Neural cell (in vitro differentiated cells): Measurements from ENCODE around the gene RNF227. TPM values are rescaled to one million over a fixed set of nuclear protein-coding genes. Genes with fewer than 3 reads are reported as not detected.
"Not testable (repeated sequence)": the region's sequence is repeated elsewhere in the genome, so short reads cannot be mapped to it uniquely, and the experiment has no call there.

ENCODE experiments used
- H2AFZ ChIP-seq: fragments of 200-600, 300-800 bp; sonication (generic), shearing (Covaris generic); 2 replicates; pipeline ENCODE4 v1.6.0; 2014; ENCODE audit warnings: low read depth, mild to moderate bottlenecking, antibody characterized with exemption, low read length, moderate library complexity
- H3F3A ChIP-seq: fragments of 200-600 bp; shearing (Covaris generic); 2 replicates; pipeline ENCODE4 v1.6.1; 2016; ENCODE audit warnings: mild to moderate bottlenecking, moderate library complexity, mixed read lengths, antibody characterized with exemption, low read length; ENCODE audit not compliant: insufficient read depth, poor library complexity, severe bottlenecking
- H3K27ac ChIP-seq: fragments of 200-600, 300-800 bp; sonication (generic), shearing (Covaris generic); 2 replicates; pipeline ENCODE4 v1.5.1; 2014; ENCODE audit warnings: mild to moderate bottlenecking, low read length, moderate library complexity
- H3K27me3 ChIP-seq: fragments of 300-800, 200-600 bp; sonication (generic), shearing (Covaris generic); 2 replicates; pipeline ENCODE4 v1.6.0; 2014; ENCODE audit warnings: mild to moderate bottlenecking, low read depth, low read length, moderate library complexity; ENCODE audit not compliant: insufficient read depth
- H3K36me3 ChIP-seq: fragments of 300-800, 200-600 bp; sonication (generic), shearing (Covaris generic); 2 replicates; pipeline ENCODE4 v1.5.1; 2014; ENCODE audit warnings: mild to moderate bottlenecking, antibody characterized with exemption, low read length, moderate library complexity; ENCODE audit not compliant: insufficient read depth
- H3K4me2 ChIP-seq: fragments of 300-800, 200-600 bp; sonication (generic), shearing (Covaris generic); 2 replicates; pipeline ENCODE4 v1.6.0; 2014; ENCODE audit warnings: mild to moderate bottlenecking, low read length
- H3K4me3 ChIP-seq: fragments of 300-800, 200-600 bp; sonication (generic), shearing (Covaris generic); 2 replicates; pipeline ENCODE4 v1.5.1; 2014; ENCODE audit warnings: mild to moderate bottlenecking, low read length, moderate library complexity
- H3K79me2 ChIP-seq: fragments of 200-600 bp; shearing (Covaris generic); replicated peaks from 2 replicates; pipeline ENCODE4 v1.6.0; 2014; ENCODE audit warnings: mild to moderate bottlenecking, low read length, moderate library complexity; ENCODE audit not compliant: insufficient read depth
- H3K9ac ChIP-seq: fragments of 300-800, 200-600 bp; sonication (generic), shearing (Covaris generic); 2 replicates; pipeline ENCODE4 v1.6.1; 2016; ENCODE audit warnings: mild to moderate bottlenecking, low read length, mixed read lengths
- H3K9me2 ChIP-seq: fragments of 200-600 bp; shearing (Covaris generic); 2 replicates; pipeline ENCODE4 v1.6.1; 2016; ENCODE audit warnings: mild to moderate bottlenecking, low read length, mixed read lengths; ENCODE audit not compliant: insufficient read depth
- H3K9me3 ChIP-seq: fragments of 200-600, 300-800 bp; sonication (generic), shearing (Covaris generic); 2 replicates; pipeline ENCODE4 v1.6.1; 2016; ENCODE audit warnings: mild to moderate bottlenecking, mixed run types, low read length, moderate library complexity, mixed read lengths
- H4K20me1 ChIP-seq: fragments of 200-600 bp; shearing (Covaris generic); 2 replicates; pipeline ENCODE4 v1.6.1; 2016; ENCODE audit warnings: mild to moderate bottlenecking, mixed run types; ENCODE audit not compliant: insufficient read depth
- CTCF ChIP-seq: fragments of 450-650 bp; IDR thresholded peaks from 2 replicates; pipeline ENCODE4 v1.5.1; 2014; ENCODE audit warnings: antibody characterized with exemption, mild to moderate bottlenecking, moderate library complexity; ENCODE audit not compliant: poor library complexity, severe bottlenecking
- EP300 ChIP-seq: fragments of 450-650 bp; conservative IDR thresholded peaks from 2 replicates; pipeline ENCODE4 v1.6.1; 2014; ENCODE audit warnings: antibody characterized with exemption, mild to moderate bottlenecking, moderate library complexity; ENCODE audit not compliant: poor library complexity, severe bottlenecking
- EZH2 ChIP-seq: fragments of 200-600, 300-800 bp; shearing (Covaris generic), sonication (generic); IDR thresholded peaks from 2 replicates; pipeline ENCODE4 v1.6.1; 2014; ENCODE audit warnings: antibody characterized with exemption, low read length, borderline replicate concordance, mild to moderate bottlenecking; ENCODE audit not compliant: insufficient read depth, poor library complexity, severe bottlenecking
- MXI1 ChIP-seq: fragments of 450-650 bp; conservative IDR thresholded peaks from 2 replicates; pipeline ENCODE4 v1.6.1; 2014; ENCODE audit warnings: antibody characterized with exemption, mild to moderate bottlenecking; ENCODE audit not compliant: poor library complexity, severe bottlenecking
- POLR2AphosphoS5 ChIP-seq: IDR thresholded peaks from 2 replicates; pipeline ENCODE4 v1.6.1; 2012
- RAD21 ChIP-seq: fragments of 450-650 bp; conservative IDR thresholded peaks from 2 replicates; pipeline ENCODE4 v1.6.1; 2014; ENCODE audit warnings: antibody characterized with exemption, mild to moderate bottlenecking, moderate library complexity
- SMC3 ChIP-seq: fragments of 450-650 bp; conservative IDR thresholded peaks from 2 replicates; pipeline ENCODE4 v1.6.1; 2014; ENCODE audit warnings: antibody characterized with exemption, mild to moderate bottlenecking, moderate library complexity; ENCODE audit not compliant: poor library complexity
- TAF1 ChIP-seq: IDR thresholded peaks from 2 replicates; pipeline ENCODE4 v1.6.1; 2012; ENCODE audit warnings: low read depth
- polyA plus RNA-seq: library from polyadenylated mRNA; depleted of rRNA; stranded (reverse); fragments of >200 nt; gene quantifications from 2 replicates; pipeline ENCODE4 v1.2.3, GENCODE V29; 2014
- TF ChIP-seq, protein P1 (sequence below): IDR thresholded peaks from 2 replicates; pipeline ENCODE4 v1.6.1; 2012; ENCODE audit warnings: borderline replicate concordance

The RNF227 gene
- polyA plus RNA-seq, 1 donor from 2014 or later, result 69.9 TPM

GRCh38 chr17:7955414-7956227, 39.5 kb upstream of the RNF227 start:
- H4K20me1 ChIP-seq, result no peaks in the 10 kb centered on the region
- TF ChIP-seq EP300 (no peak), POLR2AphosphoS5 (no peak), MXI1 (no peak), SMC3 (no peak), CTCF (no peak), EZH2 (no peak), TAF1 (no peak), RAD21 (no peak)
- TF ChIP-seq, protein P1, sequence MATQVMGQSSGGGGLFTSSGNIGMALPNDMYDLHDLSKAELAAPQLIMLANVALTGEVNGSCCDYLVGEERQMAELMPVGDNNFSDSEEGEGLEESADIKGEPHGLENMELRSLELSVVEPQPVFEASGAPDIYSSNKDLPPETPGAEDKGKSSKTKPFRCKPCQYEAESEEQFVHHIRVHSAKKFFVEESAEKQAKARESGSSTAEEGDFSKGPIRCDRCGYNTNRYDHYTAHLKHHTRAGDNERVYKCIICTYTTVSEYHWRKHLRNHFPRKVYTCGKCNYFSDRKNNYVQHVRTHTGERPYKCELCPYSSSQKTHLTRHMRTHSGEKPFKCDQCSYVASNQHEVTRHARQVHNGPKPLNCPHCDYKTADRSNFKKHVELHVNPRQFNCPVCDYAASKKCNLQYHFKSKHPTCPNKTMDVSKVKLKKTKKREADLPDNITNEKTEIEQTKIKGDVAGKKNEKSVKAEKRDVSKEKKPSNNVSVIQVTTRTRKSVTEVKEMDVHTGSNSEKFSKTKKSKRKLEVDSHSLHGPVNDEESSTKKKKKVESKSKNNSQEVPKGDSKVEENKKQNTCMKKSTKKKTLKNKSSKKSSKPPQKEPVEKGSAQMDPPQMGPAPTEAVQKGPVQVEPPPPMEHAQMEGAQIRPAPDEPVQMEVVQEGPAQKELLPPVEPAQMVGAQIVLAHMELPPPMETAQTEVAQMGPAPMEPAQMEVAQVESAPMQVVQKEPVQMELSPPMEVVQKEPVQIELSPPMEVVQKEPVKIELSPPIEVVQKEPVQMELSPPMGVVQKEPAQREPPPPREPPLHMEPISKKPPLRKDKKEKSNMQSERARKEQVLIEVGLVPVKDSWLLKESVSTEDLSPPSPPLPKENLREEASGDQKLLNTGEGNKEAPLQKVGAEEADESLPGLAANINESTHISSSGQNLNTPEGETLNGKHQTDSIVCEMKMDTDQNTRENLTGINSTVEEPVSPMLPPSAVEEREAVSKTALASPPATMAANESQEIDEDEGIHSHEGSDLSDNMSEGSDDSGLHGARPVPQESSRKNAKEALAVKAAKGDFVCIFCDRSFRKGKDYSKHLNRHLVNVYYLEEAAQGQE, result no peak
- no peaks in the 10 kb centered on the region for H3K79me2 ChIP-seq
- H3K4me2 ChIP-seq, result no peak overlapping the region
- H2AFZ ChIP-seq, result no peak overlapping the region
- no peak overlapping the region for H3K4me3 ChIP-seq
- H3K27ac ChIP-seq, result no peak overlapping the region
- no peak overlapping the region for H3K9ac ChIP-seq
- H3F3A ChIP-seq, result no peaks in the 10 kb centered on the region
- H3K36me3 ChIP-seq, result no peaks in the 10 kb centered on the region
- H3K27me3 ChIP-seq, result no peaks in the 10 kb centered on the region
- no peaks in the 10 kb centered on the region for H3K9me2 ChIP-seq
- H3K9me3 ChIP-seq, result no peaks in the 10 kb centered on the region

- not testable (repeated sequence) for H3K79me2 ChIP-seq, H3K4me2 ChIP-seq, H3K9ac ChIP-seq, H3F3A ChIP-seq, H3K9me2 ChIP-seq, H3K9me3 ChIP-seq, H3K36me3 ChIP-seq, H3K27me3 ChIP-seq, H3K27ac ChIP-seq, H3K4me3 ChIP-seq, H4K20me1 ChIP-seq, H2AFZ ChIP-seq
Observed at GRCh38 chr17:7953266-7953665, 37.2 kb upstream of the RNF227 start.
